HG03520 (cell line): ENCODE measurements around the gene G6PC2.
"Not testable (repeated sequence)": the region's sequence is repeated elsewhere in the genome, so short reads cannot be mapped to it uniquely, and the experiment has no call there.

ENCODE experiments used
- ATAC-seq: cut with Tn5 transposase; IDR thresholded peaks from one replicate; pipeline ENCODE4 v1.9.1; 2021; ENCODE audit warnings: mild to moderate bottlenecking, moderate library complexity; ENCODE audit not compliant: unreplicated experiment

The G6PC2 gene

DNA sequence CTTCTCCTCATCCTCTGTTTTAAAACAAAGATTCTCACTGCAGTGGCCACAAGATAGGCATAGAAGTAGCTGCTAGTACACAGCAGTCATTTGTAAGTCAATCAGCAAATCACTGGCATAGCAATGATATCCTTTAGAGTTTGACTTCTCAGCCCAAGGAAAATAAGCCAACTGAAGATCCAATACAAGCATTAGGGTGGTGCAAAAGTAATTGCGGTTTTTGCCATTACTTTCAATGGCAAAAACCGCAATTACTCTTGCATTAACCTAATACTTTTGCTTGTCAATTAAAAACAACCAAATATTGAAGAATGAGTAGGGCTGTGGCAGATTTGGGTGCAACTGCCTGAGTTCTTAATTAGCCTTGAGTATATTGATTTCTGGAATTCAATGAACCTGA, 2.8 kb downstream of the G6PC2 start:
- no peak for ATAC-seq

DNA sequence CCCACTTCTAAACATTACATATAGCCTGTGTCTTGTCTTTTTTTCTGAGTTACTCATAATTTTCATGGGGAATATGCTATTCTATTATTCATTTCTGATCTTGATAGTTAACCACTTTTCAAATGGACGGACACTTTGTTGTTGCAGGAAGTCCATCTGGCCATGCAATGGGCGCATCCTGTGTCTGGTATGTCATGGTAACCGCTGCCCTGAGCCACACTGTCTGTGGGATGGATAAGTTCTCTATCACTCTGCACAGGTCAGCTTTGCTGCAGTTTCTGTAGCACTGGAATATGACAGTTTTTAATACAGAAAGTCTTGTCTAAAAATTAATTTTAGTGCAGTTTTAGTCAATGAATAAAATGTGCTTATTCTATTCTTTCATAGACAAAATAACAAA, 3.3 kb downstream of the G6PC2 start:
- ATAC-seq = no peak

DNA sequence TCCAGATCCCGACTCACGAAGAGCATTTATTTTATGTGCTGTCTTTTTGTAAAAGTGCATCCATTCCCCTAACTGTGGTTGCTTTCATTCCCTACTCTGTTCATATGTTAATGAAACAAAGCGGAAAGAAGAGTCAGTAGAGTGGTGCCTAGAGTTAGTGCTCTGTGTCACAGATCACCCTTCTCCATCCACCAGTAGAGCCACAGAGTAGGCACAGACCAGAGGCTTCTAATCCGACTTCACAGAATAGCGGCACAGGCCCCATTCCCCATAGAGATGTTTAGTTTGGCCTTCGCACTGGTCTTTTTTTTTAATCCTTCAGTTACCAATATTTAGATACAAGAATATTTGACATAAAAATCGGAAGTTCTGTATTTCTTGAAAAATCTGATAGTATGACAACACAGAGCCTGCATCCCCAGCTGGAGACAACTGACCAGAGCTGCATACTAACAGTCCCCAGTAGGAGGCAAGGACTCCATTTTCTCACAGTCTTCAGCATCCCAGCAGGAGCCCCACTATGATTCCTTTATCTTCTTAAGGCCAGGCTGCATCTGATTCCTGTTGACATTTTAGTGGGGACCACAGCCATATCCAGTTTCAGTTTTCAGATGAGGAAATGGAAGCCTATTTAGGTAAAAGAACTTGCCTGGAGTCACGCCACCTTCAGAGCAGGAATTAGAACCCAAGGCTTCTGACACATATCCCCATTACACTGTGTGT, 7.0 kb downstream of the G6PC2 start:
- ATAC-seq = no peak

- ATAC-seq = no peak
These were observed 9.2 kb downstream of the G6PC2 start for GRCh38 chr2:168910330-168910729.

DNA sequence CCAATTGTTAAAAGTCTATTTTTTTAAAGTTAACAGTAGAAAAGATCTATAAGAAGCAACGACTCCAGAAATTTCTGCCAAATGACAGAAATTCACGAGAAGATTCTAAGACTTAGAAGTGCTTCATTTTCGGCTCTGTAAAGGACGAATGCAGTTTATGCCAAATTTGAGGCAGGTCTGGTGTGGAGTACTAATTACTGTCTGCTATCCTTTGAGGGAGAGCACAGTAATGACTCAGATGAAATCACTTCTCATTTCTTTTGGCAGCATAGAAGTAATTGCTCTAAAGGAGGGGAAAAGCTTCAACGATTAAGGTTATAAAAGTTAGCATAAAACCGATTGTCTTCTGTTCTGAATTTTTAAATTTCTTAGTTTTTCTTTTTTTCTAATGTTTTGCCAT, 11.4 kb downstream of the G6PC2 start:
- ATAC-seq = no peak

- ATAC-seq = no peak
These were observed 11.8 kb downstream of the G6PC2 start for GRCh38 chr2:168912901-168913369.

GRCh38 chr2:168913495-168913894, 12.4 kb downstream of the G6PC2 start:
- ATAC-seq = no peak

DNA sequence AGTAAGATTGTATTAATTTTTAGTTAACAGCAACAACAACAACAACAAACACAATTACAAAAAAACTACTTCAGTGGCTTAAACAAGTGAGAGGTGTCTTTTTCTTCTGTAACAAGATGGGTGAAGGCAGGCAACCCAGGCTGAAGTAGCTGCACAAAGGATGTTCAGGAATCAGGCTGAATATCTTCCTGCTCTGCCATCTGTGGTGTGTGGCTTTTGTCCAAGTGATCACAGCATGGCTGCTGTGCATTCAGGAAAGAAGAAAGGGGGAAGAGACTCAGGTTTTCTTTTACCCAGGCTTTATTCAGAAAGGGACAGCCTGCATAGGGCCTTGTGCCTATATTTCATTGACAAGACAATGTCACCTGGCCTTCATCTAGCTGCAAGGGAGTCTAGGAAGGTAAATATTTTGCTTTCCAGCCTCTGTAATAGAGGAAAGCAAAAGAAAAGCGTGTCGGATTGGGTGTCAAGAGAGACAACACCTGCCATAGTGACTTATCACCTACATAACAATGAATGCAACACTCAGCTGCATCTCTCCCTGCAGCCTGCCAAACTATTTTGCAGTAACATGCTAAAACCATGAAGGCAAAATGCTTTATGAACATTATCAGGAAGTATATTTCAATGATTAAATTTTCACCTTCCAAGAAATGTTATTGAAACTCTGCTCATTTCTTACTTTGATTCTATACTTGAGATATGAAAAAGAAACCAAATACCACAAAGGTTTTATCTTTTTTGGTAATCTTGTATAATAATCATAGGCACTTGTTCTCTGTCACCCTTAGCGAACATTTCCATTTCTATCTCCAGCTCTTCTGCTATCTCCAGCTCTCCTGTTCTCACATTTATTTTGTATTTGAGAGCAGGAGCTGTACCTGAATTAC, 14.6 kb downstream of the G6PC2 start:
- ATAC-seq = no peak

GRCh38 chr2:168916331-168916675, 15.2 kb downstream of the G6PC2 start:
- no peak for ATAC-seq

DNA sequence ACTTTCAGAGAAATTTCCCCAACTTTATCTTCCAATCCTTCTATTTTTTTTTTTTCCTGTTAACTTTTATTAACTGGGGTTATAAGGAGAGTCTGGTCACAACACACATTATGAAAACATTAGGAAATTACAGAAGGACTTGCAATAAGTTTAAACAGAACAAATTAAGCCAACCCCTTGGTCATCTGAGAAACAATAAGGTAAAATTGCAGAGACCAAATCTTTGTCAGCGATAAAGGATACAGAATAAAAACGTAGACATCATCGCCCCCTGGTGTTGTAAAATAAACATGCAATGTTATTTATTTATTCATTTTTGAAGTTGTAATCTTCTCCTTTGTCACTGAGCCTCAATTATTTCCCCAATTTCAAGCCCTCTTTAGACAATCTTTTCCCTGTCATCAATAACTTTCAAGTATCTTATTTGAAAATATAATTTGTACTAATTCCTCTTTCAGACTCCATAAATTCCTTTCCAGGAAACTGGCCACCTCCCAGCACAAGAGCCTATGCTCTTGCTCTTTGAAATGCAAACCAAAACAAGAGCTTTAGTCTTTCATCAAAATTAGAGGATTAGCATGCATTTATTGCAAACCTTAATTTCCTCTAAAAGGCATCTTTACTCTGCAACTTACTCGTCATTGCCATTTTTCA, 19.5 kb downstream of the G6PC2 start:
- no peak for ATAC-seq

GRCh38 chr2:168926621-168927386, 25.7 kb downstream of the G6PC2 start:
- no peak for ATAC-seq

DNA sequence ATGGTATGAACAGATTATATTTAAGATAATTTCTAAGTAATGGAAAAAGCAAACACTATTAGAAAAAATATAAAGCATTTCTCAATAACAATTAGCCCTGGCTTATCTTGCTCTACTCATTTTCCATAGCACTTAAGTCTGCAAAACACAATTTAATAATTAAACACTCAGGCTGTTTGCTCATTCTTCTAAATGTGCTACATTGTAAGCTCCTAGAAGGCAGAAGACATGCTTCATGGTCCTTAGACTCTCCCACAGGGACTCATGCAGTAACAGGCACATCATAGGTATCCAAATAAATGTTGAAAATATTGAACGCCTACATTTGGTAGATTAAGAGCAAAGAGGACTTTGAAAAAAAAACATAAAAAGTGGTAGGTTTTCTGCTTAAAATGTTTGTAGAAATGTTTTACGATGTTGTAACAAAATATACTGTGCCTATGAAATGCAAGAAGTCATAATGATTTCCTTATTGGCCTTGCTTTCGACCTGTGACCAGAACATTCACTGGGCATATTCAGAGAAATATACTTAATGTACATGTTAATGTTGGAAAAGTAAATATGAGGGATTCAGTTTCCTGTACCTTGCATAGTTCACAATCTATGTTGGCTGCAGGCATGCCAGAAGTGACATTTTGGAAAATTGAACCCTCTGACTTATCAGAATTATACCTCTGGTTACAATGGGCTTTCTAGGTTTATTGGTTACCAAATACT, 27.2 kb downstream of the G6PC2 start:
- ATAC-seq = no peak

DNA sequence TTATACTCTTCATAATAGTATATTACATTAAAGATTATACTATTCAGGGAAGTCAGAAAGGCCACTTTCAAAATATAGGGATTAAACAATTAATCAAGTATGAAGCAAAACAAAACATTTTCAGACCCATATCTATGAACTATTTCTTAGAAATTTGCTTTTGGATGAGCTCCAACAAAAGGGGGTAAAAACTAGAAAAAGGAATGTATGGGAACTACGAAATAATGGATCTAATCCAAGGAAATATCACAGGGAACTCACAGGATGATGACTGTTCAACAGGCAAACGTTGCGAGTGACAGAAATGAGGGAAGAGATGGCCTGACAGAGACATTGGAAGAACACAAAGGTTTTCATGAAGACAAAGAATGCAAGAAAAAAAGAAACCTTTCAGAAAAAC, 27.9 kb downstream of the G6PC2 start:
- no peak for ATAC-seq

- no peak for ATAC-seq
These were observed 29.2 kb downstream of the G6PC2 start for GRCh38 chr2:168930242-168930641.

GRCh38 chr2:168932174-168932573, 31.1 kb downstream of the G6PC2 start:
- not testable (repeated sequence) for ATAC-seq

DNA sequence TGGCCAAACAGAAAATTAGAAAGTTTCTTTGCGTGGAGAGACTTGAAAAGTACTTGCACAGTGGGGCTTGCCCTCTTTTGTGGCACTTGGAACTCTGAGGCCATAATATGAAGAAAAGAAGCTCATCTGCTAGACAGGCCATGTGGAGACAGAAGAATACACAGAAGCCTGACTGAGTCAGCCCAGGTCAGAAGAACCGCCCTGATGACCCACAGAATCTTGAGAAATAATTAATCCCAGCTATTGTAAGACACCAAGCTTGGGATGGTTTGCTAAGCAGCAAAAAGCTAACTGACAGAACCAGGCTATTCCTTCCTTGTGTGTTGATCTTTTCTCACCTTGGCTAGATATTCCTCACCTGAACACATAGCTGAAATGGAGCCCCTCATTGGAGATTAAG, 33.7 kb downstream of the G6PC2 start:
- no peak for ATAC-seq

GRCh38 chr2:168935810-168936581, 34.9 kb downstream of the G6PC2 start:
- ATAC-seq = no peak

DNA sequence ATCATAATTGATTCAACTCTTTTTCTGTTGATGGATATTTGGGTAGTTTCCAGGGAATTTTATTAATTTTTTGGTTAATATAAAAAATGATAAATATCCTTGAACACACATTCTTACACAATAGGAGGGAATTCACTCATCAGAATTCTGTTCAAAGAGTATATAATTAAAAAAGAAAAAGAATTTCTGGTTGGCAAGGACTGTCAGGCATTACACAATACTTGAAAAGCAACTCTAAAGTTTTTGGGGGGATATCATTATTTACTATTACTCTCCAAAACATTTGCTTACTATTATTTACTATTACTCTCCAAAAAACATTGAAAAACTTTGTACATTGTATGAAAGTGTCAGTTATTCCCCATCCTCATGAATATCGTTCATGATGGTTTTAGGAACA, 38.0 kb downstream of the G6PC2 start:
- no peak for ATAC-seq

DNA sequence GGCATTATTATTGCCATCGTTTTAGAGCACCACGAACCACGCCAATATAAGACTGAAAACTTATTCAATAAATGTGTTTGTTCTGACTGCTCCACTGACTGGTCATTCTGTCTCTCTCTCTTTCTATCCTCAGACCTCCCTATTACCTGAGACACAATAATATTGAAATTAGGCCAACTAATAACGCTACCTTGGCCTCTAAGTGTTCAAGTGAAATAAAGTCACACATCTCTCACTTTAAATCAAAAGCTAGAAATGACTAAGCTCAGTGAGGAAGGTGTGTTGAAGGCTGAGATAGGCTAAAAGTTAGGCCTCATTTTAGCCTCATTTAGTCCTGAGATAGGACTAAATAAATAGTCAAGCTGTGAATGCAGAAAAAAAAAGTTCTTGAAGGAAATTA, 38.8 kb downstream of the G6PC2 start:
- ATAC-seq = peak; percentile 72

- ATAC-seq = no peak
These were observed 40.2 kb downstream of the G6PC2 start for GRCh38 chr2:168941297-168941696.
